Right cardiac atrium (tissue), 5 donors: ENCODE data around the gene NT5C. TPM values are rescaled to one million over a fixed set of nuclear protein-coding genes. Genes with fewer than 3 reads are reported as not detected.

Experiments
- polyA plus RNA-seq: library from polyadenylated mRNA; stranded (reverse); fragments of 200-250 nt; gene quantifications from one replicate; pipeline ENCODE4 v1.2.3, GENCODE V29; 2013
- total RNA-seq, 4 donors: library from RNA; stranded (reverse); fragmentation: NEBNext Ultra II Directional; extraction: Animal tissue kit (Norgen Biotek cat#: 25700); gene quantifications; one replicate each; pipeline ENCODE4 v1.2.1, GENCODE V29; 2021
- donor health status: healthy with polysubstance abuse.
- donor health status: DM: no; HTN: yes; CAD: no.
- donor health status: DM: no; HTN: no; CAD: no.
- donor health status: DM: no; HTN: yes; CAD: no; lungs with severe emphysema.
- donor health status: DM: yes; HTN: yes; CAD: no.

The NT5C gene
- total and polyA plus RNA-seq, 5 donors, result 29.1 to 37.5 (median 35.0) TPM

Other genes with a start within 250 kb of the NT5C start
- gene FADS6, start 238.1 kb downstream of the NT5C start, total RNA-seq, result not detected
- gene FADS6, start 238.1 kb downstream of the NT5C start, polyA plus RNA-seq, result 0.05 TPM
- gene USH1G, start 208.5 kb downstream of the NT5C start, total RNA-seq, result under 1 TPM; 0.06 to 0.59 (median 0.27) TPM
- gene USH1G, start 208.5 kb downstream of the NT5C start, polyA plus RNA-seq, result 0.23 TPM
- gene OTOP2, start 207.5 kb downstream of the NT5C start, total RNA-seq, result not detected
- gene OTOP2, start 207.5 kb downstream of the NT5C start, polyA plus RNA-seq, result not detected
- gene OTOP3, start 195.8 kb downstream of the NT5C start, total RNA-seq, result not detected
- not detected for gene OTOP3, start 195.8 kb downstream of the NT5C start, polyA plus RNA-seq
- gene HID1, start 159.0 kb downstream of the NT5C start, total RNA-seq, result 10 to 100 TPM in 2 of 4 donors, 1 to 10 TPM in 2; 6.5 to 11.9 (median 10.1) TPM
- 12.0 TPM for gene HID1, start 159.0 kb downstream of the NT5C start, polyA plus RNA-seq
- gene CDR2L, start 144.1 kb downstream of the NT5C start, total RNA-seq, result 10 to 100 TPM; 11.0 to 17.5 (median 14.2) TPM
- 13.8 TPM for gene CDR2L, start 144.1 kb downstream of the NT5C start, polyA plus RNA-seq
- gene MRPL58, start 119.1 kb downstream of the NT5C start, total RNA-seq, result 10 to 100 TPM; 35.1 to 44.6 (median 37.3) TPM
- 62.6 TPM for gene MRPL58, start 119.1 kb downstream of the NT5C start, polyA plus RNA-seq
- 100 to 1,000 TPM; 702 to 831 (median 748) TPM for gene ATP5PD, start 84.8 kb downstream of the NT5C start, total RNA-seq
- gene ATP5PD, start 84.8 kb downstream of the NT5C start, polyA plus RNA-seq, result 2,009 TPM
- gene KCTD2, start 84.5 kb downstream of the NT5C start, total RNA-seq, result 10 to 100 TPM; 22.3 to 27.5 (median 23.1) TPM
- gene KCTD2, start 84.5 kb downstream of the NT5C start, polyA plus RNA-seq, result 22.8 TPM
- 10 to 100 TPM; 12.7 to 21.6 (median 18.5) TPM for gene SLC16A5, start 43.8 kb downstream of the NT5C start, total RNA-seq
- gene SLC16A5, start 43.8 kb downstream of the NT5C start, polyA plus RNA-seq, result 12.7 TPM
- gene ARMC7, start 21.8 kb downstream of the NT5C start, total RNA-seq, result 10 to 100 TPM in 1 of 4 donors, 1 to 10 TPM in 3; 9.4 to 10.9 (median 9.6) TPM
- gene ARMC7, start 21.8 kb downstream of the NT5C start, polyA plus RNA-seq, result 7.7 TPM
- gene JPT1, start 22.8 kb upstream of the NT5C start, total RNA-seq, result 10 to 100 TPM; 11.7 to 22.3 (median 17.9) TPM
- gene JPT1, start 22.8 kb upstream of the NT5C start, polyA plus RNA-seq, result 40.5 TPM
- gene SUMO2, start 51.2 kb upstream of the NT5C start, total RNA-seq, result 100 to 1,000 TPM; 249 to 272 (median 257) TPM
- gene SUMO2, start 51.2 kb upstream of the NT5C start, polyA plus RNA-seq, result 99.1 TPM
- gene NUP85, start 73.9 kb upstream of the NT5C start, total RNA-seq, result 10 to 100 TPM; 31.3 to 36.1 (median 34.2) TPM
- 16.3 TPM for gene NUP85, start 73.9 kb upstream of the NT5C start, polyA plus RNA-seq
- gene GGA3, start 129.9 kb upstream of the NT5C start, total RNA-seq, result 10 to 100 TPM; 22.9 to 34.8 (median 26.9) TPM
- 15.7 TPM for gene GGA3, start 129.9 kb upstream of the NT5C start, polyA plus RNA-seq
- 100 to 1,000 TPM in 1 of 4 donors, 10 to 100 TPM in 3; 91.5 to 110 (median 99.6) TPM for gene MRPS7, start 130.1 kb upstream of the NT5C start, total RNA-seq
- gene MRPS7, start 130.1 kb upstream of the NT5C start, polyA plus RNA-seq, result 113 TPM
- gene MIF4GD, start 139.5 kb upstream of the NT5C start, total RNA-seq, result 10 to 100 TPM; 15.1 to 20.5 (median 17.8) TPM
- gene MIF4GD, start 139.5 kb upstream of the NT5C start, polyA plus RNA-seq, result 14.6 TPM
- gene SLC25A19, start 157.7 kb upstream of the NT5C start, total RNA-seq, result 10 to 100 TPM in 2 of 4 donors, 1 to 10 TPM in 2; 8.4 to 23.5 (median 14.8) TPM
- gene SLC25A19, start 157.7 kb upstream of the NT5C start, polyA plus RNA-seq, result 14.2 TPM